Stimulated activated CD8-positive, alpha-beta memory T cell treated with anti-CD3 and anti-CD28 coated beads, Interleukin-15, amount 100 ng/mL, for 24 hours (primary cell): ENCODE results near the gene IRAK1.

Experiments used
- DNase-seq: peaks from one replicate; pipeline ENCODE4 v3.0.0-alpha.2; 2020; ENCODE audit warnings: low read depth

Gene IRAK1

GRCh38 chrX:154040863-154041262 is 21.2 kb upstream of the IRAK1 start:
- DNase-seq, result no peak

GRCh38 chrX:154040307-154040756 is 20.6 kb upstream of the IRAK1 start:
- DNase-seq, result no peak

DNA sequence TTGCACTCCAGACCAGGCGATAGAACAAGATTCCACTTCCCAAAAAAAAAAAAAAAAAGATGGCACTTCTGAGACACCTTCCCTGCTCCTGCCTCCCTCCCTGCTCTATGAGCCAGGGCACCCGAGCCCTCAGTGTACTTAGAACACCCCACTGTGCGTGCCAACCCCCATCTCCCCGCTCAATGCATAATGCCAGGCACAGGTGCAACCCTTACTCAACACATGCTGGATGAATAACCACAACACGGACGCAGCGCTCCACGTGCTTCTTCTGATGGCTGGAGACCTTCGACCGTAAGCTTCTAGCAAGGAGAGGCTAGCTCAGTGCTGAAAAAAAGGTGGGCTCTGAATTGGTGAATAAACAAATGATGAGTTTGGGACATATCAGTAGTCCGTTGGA is 19.9 kb upstream of the IRAK1 start:
- DNase-seq, result no peak

DNA sequence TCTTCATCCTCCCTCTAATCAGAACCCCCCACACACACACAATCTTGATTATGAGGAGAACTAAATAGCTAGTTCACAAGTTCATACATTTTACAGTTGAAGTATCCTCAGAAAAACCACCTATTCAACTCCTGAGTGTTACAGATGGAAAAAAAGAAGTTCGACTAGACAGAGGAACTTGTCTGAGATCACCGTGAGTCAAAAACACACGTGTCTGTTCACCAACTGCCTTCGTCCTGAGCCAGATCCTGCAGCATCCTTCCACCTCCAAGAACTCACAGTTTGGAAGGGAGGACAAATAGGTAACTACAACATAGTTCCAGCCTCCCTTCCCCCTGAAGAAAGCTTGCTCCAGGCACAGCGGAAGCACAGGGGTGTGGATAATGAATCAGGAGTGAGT is 19.0 kb upstream of the IRAK1 start:
- no peak for DNase-seq

GRCh38 chrX:154037754-154038153 is 18.1 kb upstream of the IRAK1 start:
- DNase-seq, result no peak

GRCh38 chrX:154036513-154036912 is 16.8 kb upstream of the IRAK1 start:
- no peak for DNase-seq

DNA sequence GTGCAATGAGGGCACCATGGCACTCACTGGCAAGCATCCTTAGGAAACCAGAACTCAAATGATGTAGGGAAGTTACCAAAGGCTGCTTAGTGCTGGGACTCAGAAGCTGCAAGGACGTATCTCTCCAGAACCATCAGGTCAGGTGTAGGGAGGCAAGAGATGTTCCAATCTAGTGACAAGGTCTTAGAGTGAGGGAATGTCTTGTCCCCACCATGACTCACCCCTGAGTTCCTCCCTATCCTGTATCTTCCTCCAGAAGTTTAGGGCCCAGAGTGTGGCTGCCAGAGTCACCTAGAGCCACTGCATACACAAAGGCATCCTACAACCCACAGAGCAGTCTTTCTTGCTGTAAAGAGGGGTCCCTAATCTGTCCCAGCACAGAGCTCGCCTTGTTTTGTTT is 14.1 kb upstream of the IRAK1 start:
- no peak for DNase-seq

GRCh38 chrX:154032653-154033052 is 13.0 kb upstream of the IRAK1 start:
- DNase-seq, result no peak

DNA sequence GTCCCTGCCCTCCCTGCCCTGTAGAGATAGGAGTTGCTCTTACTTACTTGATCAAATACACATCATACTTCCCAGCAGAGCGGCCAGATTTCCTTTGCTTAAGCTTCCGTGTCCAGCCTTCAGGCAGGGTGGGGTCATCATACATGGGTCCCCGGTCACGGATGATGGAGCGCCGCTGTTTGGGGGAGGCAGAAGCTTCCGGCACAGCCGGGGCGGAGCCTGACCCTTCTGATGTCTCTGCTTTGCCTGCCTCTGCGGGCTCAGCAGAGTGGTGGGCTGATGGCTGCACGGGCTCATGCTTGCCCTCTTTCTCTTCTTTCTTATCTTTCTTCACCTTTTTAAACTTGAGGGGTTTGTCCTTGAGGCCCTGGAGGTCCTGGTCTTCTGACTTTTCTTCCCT is 12.5 kb upstream of the IRAK1 start:
- no peak for DNase-seq

GRCh38 chrX:154030715-154031305 is 11.1 kb upstream of the IRAK1 start:
- no peak for DNase-seq

- no peak for DNase-seq
These were observed 10.6 kb upstream of the IRAK1 start for GRCh38 chrX:154030266-154030665.

DNA sequence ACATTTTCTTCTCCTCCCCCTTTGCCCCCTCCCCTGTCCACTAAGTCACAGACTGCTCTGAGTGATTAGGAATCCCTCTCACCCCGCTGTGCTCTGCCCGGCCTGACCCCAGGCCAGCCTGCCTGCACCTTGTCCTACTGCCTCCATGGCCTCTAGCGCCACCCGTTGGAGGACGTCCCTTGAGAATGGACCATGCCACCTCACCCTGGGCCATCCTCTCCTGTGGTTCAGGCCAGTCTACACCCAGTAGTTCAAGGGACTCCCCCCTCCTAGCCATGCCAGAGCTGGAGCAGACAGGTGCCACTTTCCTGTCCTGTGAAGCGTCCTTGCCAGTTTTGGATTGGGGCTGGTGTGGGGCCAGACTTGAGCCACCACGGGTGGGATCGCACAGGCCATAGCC is 9.7 kb upstream of the IRAK1 start:
- DNase-seq, result no peak

- DNase-seq, result no peak
These were observed 8.9 kb upstream of the IRAK1 start for GRCh38 chrX:154028502-154029184.

DNA sequence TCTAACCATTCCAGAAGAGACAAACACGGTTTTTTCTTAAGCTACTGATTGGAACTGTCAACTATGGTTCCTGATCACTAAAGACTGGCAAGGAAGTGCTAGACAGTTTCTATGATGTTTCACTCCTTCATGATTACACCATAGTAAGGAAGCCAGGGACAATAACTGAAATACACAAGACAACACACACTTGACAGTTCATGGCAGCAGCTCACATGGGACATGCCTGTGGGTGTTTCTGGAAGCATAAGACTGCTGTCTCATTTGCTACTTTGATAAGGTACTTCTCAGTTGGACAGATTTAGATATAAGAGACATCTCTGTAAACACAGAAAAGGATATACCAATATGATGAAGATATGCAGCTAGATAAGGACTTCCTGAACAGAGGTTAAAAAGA is 8.3 kb upstream of the IRAK1 start:
- DNase-seq, result no peak

GRCh38 chrX:154027022-154027402 is 7.3 kb upstream of the IRAK1 start:
- no peak for DNase-seq

DNA sequence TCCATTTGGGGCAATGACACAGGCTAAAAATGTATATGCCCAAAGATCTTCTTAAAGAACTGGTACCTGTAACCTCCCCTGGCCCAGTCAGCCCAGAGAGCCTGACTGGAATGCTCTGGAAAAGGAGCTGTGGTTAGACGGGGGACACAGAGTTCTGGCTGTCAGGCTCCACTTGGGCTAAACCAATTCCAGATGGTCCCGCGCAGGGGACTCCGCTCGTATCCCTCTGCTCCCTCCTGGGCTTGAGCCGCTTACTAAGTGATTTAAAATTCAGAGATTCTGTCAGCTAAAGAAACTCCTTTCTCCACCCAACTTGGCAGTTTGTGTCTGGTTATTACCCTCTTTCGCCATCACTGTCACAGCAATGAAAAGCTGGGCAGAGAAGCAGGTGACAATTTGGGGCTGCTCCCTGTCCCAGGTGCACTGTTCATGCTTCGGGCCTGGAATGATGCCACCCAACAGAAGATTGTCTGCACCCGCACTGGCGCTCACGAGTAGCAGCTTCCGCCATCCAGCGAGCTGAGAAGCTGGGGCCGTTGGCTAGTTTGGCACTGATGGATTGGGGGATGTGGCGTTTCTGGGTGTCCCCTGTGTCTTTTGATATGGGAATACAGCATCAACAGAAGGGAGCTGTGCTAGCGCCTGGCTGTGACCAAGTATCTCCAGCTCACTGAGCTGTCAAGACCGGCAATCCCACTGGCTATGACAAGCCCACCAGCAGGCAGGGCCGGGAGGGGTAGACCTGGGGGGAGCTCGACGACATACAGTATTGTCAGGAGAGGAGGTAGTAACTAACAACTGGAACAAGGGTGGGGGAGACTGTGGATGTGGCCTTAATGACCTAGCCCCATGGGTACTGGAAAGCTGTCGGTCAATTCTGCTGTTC is 6.7 kb upstream of the IRAK1 start:
- no peak for DNase-seq

DNA sequence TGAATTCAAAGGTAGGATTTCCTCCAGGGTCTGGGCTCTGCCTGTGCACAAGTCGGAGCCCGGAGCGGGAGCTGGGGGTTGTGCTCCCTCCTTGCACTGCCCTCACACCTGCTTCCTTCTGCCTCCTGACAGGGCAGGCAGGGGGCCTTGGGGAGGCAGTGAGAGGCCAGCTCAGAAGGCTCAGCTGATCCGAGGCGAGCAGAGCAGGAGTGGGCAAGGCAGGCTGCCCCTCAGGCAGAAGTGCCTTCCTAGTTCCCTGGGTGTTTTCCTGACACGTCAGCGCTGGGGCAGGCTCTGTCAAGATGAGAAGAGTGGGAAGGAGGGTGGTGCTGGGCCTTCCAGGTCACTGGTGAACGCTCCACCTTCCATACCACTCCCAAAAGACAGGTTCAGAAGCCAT is 5.5 kb upstream of the IRAK1 start:
- DNase-seq, result no peak

DNA sequence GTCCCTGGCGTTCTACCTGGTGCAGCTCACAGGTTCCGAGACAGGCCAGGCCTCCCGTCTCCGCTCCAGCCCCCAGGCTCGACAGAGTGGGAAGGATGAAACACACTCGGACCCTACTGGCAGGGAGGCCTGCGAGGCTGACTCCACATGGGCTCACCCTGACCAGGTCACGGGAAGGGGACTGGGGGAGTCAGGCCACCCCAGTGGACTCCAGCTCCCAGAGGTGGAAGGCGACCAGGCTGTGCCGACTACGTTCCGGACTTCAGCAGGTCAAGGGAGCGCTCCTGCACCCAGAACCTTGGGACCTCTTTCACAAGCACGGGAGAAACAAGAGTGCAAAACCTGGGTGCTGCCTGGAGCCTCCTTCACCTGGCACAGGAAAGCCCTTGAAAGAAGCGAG is 4.6 kb upstream of the IRAK1 start:
- no peak for DNase-seq

- DNase-seq, result no peak
These were observed 3.7 kb upstream of the IRAK1 start for GRCh38 chrX:154023276-154024000.

DNA sequence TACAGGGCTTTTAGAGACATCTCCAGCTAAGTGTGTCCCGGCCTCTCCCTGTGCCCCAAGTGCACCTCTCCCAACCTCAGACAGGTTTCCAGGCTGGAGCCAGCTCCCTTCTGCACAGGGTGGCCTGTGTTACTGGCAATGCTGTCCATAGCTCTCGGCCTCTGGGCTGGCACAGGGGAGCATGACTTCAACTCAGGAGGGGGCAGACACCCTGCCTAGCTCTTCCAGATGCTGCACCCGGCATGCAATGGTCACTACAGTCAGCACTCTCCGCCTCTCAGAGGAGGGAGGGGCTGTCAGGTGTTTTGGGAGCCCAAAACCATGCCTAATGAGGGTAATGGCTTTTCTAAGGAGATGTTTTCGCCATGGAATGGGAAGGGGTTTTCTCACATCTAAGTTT is 2.4 kb upstream of the IRAK1 start:
- no peak for DNase-seq

DNA sequence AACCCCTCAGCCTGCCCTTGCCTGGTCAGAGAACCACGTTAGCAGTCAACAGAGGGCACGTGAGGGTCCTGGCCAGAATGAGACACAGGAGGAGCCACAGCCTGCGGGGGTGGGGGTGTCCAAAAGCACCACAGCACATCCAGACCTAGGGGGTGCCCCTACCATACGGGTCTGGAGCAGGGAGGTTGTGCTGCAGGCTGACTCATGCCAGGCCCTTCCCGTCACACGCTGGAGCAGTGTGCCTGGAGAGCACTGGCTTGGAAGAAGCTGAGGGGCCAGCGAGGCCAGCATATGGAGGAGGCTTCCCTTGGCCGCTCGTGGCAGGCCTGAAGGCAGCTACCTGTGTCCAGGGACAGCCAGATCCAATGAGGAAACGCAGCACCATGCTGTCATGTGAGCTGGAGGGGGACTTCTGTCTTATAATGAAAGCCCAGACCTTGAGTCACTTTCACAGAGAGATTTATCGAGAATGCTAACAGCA is 1.5 kb upstream of the IRAK1 start:
- no peak for DNase-seq

GRCh38 chrX:154020536-154021115 is 924 bp upstream of the IRAK1 start:
- no peak for DNase-seq
